Measurements from ENCODE around the gene REELD1. TPM values are rescaled to one million over a fixed set of nuclear protein-coding genes. Genes with fewer than 3 reads are reported as not detected.

Gene REELD1
- total and polyA plus RNA-seq, 9 donors, result 0.08 to 0.13 (median 0.11) TPM; not detected in 6

DNA sequence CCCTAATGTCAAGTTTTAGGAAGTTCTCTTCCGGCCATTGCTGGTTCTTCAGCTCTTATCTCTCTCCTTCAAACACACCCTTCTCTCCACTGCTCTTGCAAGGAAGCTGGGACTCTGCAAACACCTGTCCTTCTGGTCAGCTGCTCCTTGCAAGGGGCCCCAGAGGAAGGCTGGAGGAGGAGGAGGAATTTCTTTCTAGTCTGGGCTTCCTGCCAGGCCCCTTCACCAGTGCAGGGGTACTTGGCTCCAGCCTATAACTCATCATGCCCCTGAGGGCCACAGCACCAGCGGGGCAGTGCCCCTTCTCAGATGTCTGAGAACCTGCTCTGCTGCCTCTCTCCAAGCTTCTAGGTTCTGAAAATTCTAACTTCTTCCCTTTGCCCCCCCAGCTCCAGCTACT, 46.7 kb downstream of the REELD1 start:
- DNase-seq, result peak; percentile 43
- no peaks in the 10 kb centered on the region for H3K27me3 ChIP-seq (ENCODE audit: control insufficient read depth, insufficient read depth, low read length)
- no peaks in the 10 kb centered on the region for H3K9me3 ChIP-seq (replicated peaks; ENCODE audit: control insufficient read depth, low read depth, low read length)
- H3K36me3 ChIP-seq (ENCODE audit: control insufficient read depth, insufficient read depth, low read length), result peaks cover 3% of the 10 kb centered on the region
- peaks cover 6% of the 10 kb centered on the region for H3K4me1 ChIP-seq (ENCODE audit: control insufficient read depth, insufficient read depth, low read length)
- no peak overlapping the region for H3K4me3 ChIP-seq (ENCODE audit: low read length)
- H3K27ac ChIP-seq (ENCODE audit: low read length), result peak overlapping the region; percentile 47
- WGBS (ENCODE audit: insufficient coverage), result 67% methylated on average over 1 of the region's 2 CpGs

DNA sequence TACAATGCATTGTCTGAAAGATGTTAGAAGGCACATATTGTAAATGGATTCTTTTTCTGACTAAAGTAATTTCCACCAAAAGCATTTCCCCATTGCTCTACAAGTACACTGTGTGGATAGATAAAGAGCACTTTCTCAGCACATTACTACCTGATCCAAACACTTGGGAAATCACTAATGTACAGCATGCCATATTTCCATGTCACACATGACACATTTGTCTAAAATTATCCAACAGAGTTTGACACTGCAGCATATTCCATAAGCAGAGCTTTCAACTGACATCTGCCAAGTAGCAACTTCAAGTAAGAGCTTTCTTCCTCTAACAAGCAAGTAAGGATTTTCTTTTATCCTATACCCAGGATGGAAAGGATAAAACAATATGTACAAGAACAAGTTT, 49.5 kb downstream of the REELD1 start:
- Histone ChIP-seq H3K27ac (ENCODE audit: low read length) (no peak overlapping the region), H3K4me3 (ENCODE audit: low read length) (no peak overlapping the region), H3K4me1 (ENCODE audit: control insufficient read depth, insufficient read depth, low read length) (peaks cover 6% of the 10 kb centered on the region), H3K9me3 (replicated peaks; ENCODE audit: control insufficient read depth, low read depth, low read length) (no peaks in the 10 kb centered on the region), H3K27me3 (ENCODE audit: control insufficient read depth, insufficient read depth, low read length) (no peaks in the 10 kb centered on the region), H3K36me3 (ENCODE audit: control insufficient read depth, insufficient read depth, low read length) (no peaks in the 10 kb centered on the region)
- no peak for DNase-seq

DNA sequence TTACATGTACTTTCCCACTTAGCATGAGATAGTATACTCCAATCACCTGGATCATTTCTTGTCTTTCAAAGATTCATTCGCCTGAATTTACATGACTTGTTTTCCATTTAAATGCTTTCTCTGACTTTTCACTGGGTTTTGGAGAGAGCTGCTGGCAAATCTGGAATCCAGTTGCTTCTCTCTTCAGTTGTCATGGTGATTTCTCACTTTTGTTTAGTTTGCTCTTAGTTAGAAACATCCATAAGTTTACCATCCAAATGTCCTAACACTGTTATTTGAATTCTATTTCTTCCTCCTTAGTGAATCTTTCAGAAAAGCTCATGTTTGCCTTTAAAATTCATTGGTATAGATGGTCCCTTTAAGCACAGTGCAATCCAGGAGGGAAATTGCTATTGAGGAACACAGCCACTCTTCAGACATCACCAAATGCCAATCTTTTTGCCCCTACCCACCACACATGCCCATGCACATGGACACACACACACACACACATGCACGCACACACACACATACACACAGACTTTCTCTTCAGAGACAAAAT, 51.7 kb downstream of the REELD1 start:
- H3K27me3 ChIP-seq (ENCODE audit: control insufficient read depth, insufficient read depth, low read length), result no peaks in the 10 kb centered on the region
- no peaks in the 10 kb centered on the region for H3K9me3 ChIP-seq (replicated peaks; ENCODE audit: control insufficient read depth, low read depth, low read length)
- peak overlapping the region; percentile 22 for H3K27ac ChIP-seq (ENCODE audit: low read length)
- peak; percentile 62 for DNase-seq
- peaks cover 4% of the 10 kb centered on the region for H3K4me1 ChIP-seq (ENCODE audit: control insufficient read depth, insufficient read depth, low read length)
- H3K4me3 ChIP-seq (ENCODE audit: low read length), result no peak overlapping the region
- H3K36me3 ChIP-seq (ENCODE audit: control insufficient read depth, insufficient read depth, low read length), result no peaks in the 10 kb centered on the region
- no CpG with 5 or more reads among the region's 2 CpGs for WGBS (ENCODE audit: insufficient coverage)

DNA sequence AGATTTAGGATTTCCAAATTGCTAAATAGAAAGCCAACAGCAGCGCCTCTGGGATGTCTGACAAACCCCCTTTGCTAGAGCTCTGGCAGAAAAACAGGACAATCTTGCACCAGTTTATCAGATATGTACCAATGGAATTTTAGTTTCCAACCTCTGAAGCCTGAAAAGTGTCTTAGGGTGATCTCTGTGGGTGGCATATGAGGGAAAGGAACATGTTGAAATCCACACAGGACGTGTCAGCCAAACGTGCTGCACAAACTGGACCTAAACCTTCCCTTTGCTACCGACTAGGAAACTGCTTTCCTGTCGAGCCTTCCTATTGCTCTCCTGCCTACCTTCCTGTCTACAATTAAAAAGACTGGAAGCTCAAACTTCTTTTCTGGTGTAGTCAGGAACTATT, 53.5 kb downstream of the REELD1 start:
- Histone ChIP-seq H3K27me3 (ENCODE audit: control insufficient read depth, insufficient read depth, low read length) (no peaks in the 10 kb centered on the region), H3K9me3 (replicated peaks; ENCODE audit: control insufficient read depth, low read depth, low read length) (no peaks in the 10 kb centered on the region), H3K4me3 (ENCODE audit: low read length) (no peak overlapping the region), H3K4me1 (ENCODE audit: control insufficient read depth, insufficient read depth, low read length) (peaks cover 2% of the 10 kb centered on the region), H3K36me3 (ENCODE audit: control insufficient read depth, insufficient read depth, low read length) (no peaks in the 10 kb centered on the region), H3K27ac (ENCODE audit: low read length) (no peak overlapping the region)
- DNase-seq, result no peak
- WGBS (ENCODE audit: insufficient coverage), result no CpG with 5 or more reads among the region's 5 CpGs

DNA sequence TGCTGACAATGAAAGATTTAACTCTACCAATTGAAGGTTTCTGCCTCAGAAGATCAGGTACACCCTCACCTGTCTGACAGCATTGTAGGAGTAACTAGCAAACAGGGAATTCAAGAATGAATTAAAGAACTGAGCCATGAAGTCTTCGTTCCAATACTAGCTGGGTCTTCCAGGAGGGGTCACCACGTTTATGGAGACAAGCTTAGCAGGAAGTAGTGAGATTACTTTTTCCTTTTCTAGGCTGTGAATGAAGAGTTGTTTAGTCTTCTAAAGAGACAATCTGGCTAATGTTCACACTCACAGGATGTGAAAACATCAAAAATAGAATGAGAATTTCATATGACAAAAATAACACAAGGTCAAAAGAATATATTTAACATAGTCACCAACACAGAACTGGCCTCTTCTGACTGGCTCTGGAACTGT, 54.9 kb downstream of the REELD1 start:
- WGBS (ENCODE audit: insufficient coverage), result 68% methylated on average over 2 of the region's 2 CpGs
- no peak overlapping the region for H3K27ac ChIP-seq (ENCODE audit: low read length)
- no peak for DNase-seq
- no peak overlapping the region for H3K4me3 ChIP-seq (ENCODE audit: low read length)
- H3K4me1 ChIP-seq (ENCODE audit: control insufficient read depth, insufficient read depth, low read length), result peaks cover 2% of the 10 kb centered on the region
- H3K36me3 ChIP-seq (ENCODE audit: control insufficient read depth, insufficient read depth, low read length), result no peaks in the 10 kb centered on the region
- no peaks in the 10 kb centered on the region for H3K9me3 ChIP-seq (replicated peaks; ENCODE audit: control insufficient read depth, low read depth, low read length)
- no peaks in the 10 kb centered on the region for H3K27me3 ChIP-seq (ENCODE audit: control insufficient read depth, insufficient read depth, low read length)

DNA sequence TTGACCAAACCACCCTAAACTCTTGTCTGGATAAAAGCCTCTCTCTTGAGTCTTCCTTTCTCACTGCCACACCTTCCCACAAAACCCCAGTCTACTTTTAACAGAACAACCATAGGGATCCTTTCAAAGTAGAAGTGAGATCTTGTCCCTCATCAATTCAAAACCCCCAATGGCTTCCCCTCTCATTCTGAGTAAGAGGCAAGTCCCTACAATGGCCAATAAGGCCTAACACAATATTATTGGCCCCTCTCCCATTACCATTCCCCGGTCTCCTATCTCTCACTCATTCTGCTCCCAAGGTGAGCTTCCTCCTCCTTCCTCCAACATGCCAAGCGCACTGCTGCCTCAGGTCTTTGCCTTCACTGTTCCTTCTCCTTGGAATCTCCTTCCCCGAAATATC, 57.1 kb downstream of the REELD1 start:
- DNase-seq, result no peak
- 95% methylated on average over 3 of the region's 3 CpGs for WGBS (ENCODE audit: insufficient coverage)
- Histone ChIP-seq H3K36me3 (ENCODE audit: control insufficient read depth, insufficient read depth, low read length) (no peaks in the 10 kb centered on the region), H3K27me3 (ENCODE audit: control insufficient read depth, insufficient read depth, low read length) (no peaks in the 10 kb centered on the region), H3K4me1 (ENCODE audit: control insufficient read depth, insufficient read depth, low read length) (no peaks in the 10 kb centered on the region), H3K27ac (ENCODE audit: low read length) (no peak overlapping the region), H3K4me3 (ENCODE audit: low read length) (no peak overlapping the region), H3K9me3 (replicated peaks; ENCODE audit: control insufficient read depth, low read depth, low read length) (no peaks in the 10 kb centered on the region)

DNA sequence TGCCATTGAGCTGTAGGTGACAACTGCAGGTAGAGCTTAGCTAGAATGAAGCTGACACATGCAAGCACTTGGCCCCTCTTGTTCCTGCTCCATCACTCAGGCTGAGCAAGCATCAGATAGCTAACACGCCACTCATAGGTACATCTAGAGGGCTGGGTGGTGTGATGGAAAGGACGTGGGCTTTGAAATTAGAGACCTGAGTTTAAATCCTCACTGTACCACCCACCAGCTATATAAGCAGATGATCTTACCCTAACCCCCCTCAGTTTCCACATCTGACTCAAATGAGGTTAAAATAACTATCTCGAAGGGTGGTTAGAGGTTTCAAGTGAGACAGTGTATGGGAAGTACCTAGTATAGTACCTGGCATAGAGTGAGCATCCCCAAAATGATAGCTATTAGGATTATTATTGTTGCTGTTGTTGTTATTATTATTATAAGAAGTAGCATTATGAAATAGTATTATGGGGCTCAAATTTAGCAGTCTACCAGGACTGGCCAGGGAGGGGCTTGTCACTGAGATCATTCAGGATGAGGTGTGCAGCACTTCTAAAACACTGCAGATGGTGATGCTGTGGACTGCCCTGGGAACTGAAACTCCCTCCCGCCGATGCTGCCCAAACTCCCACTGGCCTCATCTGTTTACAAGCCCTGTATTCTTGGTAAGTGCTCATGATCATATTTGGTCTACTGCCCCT, 59.0 kb downstream of the REELD1 start:
- no peaks in the 10 kb centered on the region for H3K36me3 ChIP-seq (ENCODE audit: control insufficient read depth, insufficient read depth, low read length)
- DNase-seq, result no peak

DNA sequence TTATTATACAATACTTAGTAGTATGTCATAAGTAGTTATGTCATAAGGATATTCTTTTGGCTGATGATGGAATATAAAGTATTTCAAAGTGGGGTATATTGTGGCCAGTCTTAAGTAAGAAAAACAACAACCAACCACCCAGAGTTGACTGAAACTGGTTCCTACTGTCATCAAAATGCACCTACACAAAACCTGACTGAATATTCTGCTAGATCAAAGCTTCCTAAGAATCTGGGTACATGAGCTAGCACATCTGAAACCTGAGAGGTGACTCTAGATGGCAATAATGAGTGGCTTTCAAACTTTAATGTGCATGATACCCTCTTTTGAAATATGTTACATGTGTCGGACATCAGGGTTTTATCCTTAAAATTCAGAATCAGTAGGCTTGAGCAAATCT, 60.4 kb downstream of the REELD1 start:
- Histone ChIP-seq H3K27ac (ENCODE audit: low read length) (no peak overlapping the region), H3K4me1 (ENCODE audit: control insufficient read depth, insufficient read depth, low read length) (no peaks in the 10 kb centered on the region), H3K4me3 (ENCODE audit: low read length) (no peak overlapping the region), H3K9me3 (replicated peaks; ENCODE audit: control insufficient read depth, low read depth, low read length) (no peaks in the 10 kb centered on the region), H3K36me3 (ENCODE audit: control insufficient read depth, insufficient read depth, low read length) (no peaks in the 10 kb centered on the region), H3K27me3 (ENCODE audit: control insufficient read depth, insufficient read depth, low read length) (no peaks in the 10 kb centered on the region)
- DNase-seq, result no peak
- no CpG with 5 or more reads among the region's 1 CpG for WGBS (ENCODE audit: insufficient coverage)

More for the DNA sequence above, 59.0 kb downstream of the REELD1 start:
- Histone ChIP-seq H3K4me1 (ENCODE audit: control insufficient read depth, insufficient read depth, low read length) (no peaks in the 10 kb centered on the region), H3K4me3 (ENCODE audit: low read length) (no peak overlapping the region), H3K27me3 (ENCODE audit: control insufficient read depth, insufficient read depth, low read length) (no peaks in the 10 kb centered on the region), H3K27ac (ENCODE audit: low read length) (no peak overlapping the region), H3K9me3 (replicated peaks; ENCODE audit: control insufficient read depth, low read depth, low read length) (no peaks in the 10 kb centered on the region)
- 57% methylated on average over 2 of the region's 5 CpGs for WGBS (ENCODE audit: insufficient coverage)

DNA sequence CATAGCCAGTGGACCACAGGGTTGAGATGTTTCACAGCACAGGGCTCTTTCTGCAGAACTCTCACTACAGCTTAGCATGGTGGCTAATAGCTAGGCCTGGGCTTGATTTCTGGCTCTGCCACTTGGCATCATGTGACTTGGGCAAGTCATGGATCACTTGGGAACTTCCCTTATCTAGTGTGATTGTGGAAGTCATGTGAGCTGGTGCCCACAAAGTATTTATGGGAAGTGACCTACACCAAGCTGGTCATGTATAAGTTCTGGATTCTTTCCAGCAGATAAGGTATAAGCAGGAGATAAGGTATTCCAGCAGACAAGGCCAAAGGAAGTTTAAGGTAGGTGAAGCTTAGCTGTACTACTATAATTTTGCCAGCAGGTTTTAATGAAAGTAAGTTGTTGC, 61.0 kb downstream of the REELD1 start:
- no peak overlapping the region for H3K27ac ChIP-seq (ENCODE audit: low read length)
- no peaks in the 10 kb centered on the region for H3K27me3 ChIP-seq (ENCODE audit: control insufficient read depth, insufficient read depth, low read length)
- no peaks in the 10 kb centered on the region for H3K9me3 ChIP-seq (replicated peaks; ENCODE audit: control insufficient read depth, low read depth, low read length)
- H3K36me3 ChIP-seq (ENCODE audit: control insufficient read depth, insufficient read depth, low read length), result no peaks in the 10 kb centered on the region
- H3K4me3 ChIP-seq (ENCODE audit: low read length), result no peak overlapping the region
- H3K4me1 ChIP-seq (ENCODE audit: control insufficient read depth, insufficient read depth, low read length), result no peaks in the 10 kb centered on the region
- no peak for DNase-seq

DNA sequence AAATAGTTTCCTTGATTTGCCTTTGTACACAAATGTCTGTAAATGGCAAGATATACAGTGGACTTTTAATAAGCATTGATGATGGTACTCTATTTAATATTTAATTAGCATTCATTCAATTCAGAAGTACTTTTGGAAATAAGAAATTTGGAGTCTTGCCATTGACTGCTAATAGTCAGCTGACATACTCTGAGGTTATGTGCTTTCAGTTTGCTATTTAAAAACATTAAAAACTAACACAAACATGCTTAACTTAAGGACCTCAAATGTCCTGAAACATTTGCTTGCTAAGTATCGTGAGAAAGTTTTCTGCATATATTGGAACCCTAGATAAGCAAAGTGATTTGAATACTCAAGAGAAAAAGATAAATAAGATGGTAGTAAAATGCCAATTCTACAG, 64.6 kb downstream of the REELD1 start:
- Histone ChIP-seq H3K4me3 (ENCODE audit: low read length) (no peak overlapping the region), H3K4me1 (ENCODE audit: control insufficient read depth, insufficient read depth, low read length) (no peaks in the 10 kb centered on the region), H3K27ac (ENCODE audit: low read length) (no peak overlapping the region), H3K27me3 (ENCODE audit: control insufficient read depth, insufficient read depth, low read length) (no peaks in the 10 kb centered on the region), H3K9me3 (replicated peaks; ENCODE audit: control insufficient read depth, low read depth, low read length) (no peaks in the 10 kb centered on the region), H3K36me3 (ENCODE audit: control insufficient read depth, insufficient read depth, low read length) (no peaks in the 10 kb centered on the region)
- no CpG with 5 or more reads among the region's 1 CpG for WGBS (ENCODE audit: insufficient coverage)
- DNase-seq, result no peak
